A673 (cell line): ENCODE data around the gene S100A12.
"Not testable (repeated sequence)": the region's sequence is repeated elsewhere in the genome, so short reads cannot be mapped to it uniquely, and the experiment has no call there.

Experiments used
- CTCF ChIP-seq: fragments of 300-800, 200-600 bp; sonication (generic); conservative IDR thresholded peaks from 2 replicates; pipeline ENCODE4 v1.5.1; 2017; ENCODE audit warnings: low read depth, mild to moderate bottlenecking, antibody characterized with exemption, low read length, moderate library complexity, mixed read lengths
- EZH2 ChIP-seq: fragments of 200-600 bp; sonication (generic); IDR thresholded peaks from 2 replicates; pipeline ENCODE4 v1.6.1; 2017; ENCODE audit warnings: borderline replicate concordance, low read depth, mild to moderate bottlenecking, mixed read lengths, antibody characterized with exemption, low read length; ENCODE audit not compliant: poor library complexity, severe bottlenecking

- not testable (repeated sequence) for TF ChIP-seq CTCF, EZH2
Measured at GRCh38 chr1:153407274-153407673, 31.9 kb upstream of the S100A12 start.
